Erythroblast (primary cell): ENCODE results near the gene S100A16.

ENCODE experiments used
- GATA1 ChIP-seq: IDR thresholded peaks from 2 replicates; pipeline ENCODE4 v1.6.1; 2011; ENCODE audit warnings: low read depth, mild to moderate bottlenecking, control low read depth, low read length, moderate library complexity
- POLR2A ChIP-seq: IDR thresholded peaks from 2 replicates; pipeline ENCODE4 v1.6.1; 2011; ENCODE audit warnings: mild to moderate bottlenecking, low read length

DNA sequence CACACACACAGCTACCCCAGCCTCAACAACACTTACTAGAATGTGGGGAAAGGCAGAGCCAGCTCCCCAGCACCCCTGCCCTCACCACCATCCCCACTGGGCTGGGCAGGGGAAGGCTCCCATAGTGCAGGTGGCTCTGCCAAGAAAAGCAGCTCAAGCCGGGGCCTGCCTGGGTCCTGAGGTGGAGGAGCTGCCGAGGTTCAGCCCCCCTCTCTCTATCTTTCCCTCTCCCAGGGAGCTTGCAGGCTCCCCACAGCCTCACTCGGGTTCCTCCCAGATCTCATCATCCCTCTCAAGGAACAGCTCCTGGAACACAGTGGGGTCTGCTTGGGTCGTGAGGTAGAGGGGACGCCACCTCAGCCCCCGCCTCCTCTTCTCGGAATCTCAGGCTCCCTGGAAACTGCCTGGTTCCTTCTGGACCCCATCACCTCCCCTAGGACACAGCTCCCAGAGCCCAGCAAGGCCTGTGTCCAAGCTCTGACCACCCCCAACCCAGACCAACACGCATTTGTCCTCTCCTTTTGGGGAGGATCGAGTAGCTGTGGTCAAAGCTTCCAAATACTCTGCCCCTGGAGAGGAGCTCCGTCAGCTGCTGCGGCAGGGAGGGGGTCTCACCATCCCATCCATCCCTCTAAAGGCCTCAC is 704 bp downstream of the S100A16 start:
- no peak for TF ChIP-seq POLR2A
- no peak for TF ChIP-seq GATA1
